NCI-H2171 treated with DMSO at 0.1 percent for 48 hours (cell line): ENCODE results near the gene NFE2L2.
A peak's percentile ranks its signal among the peaks of the same experiment; 100 is the strongest.
"Not testable (repeated sequence)": the region's sequence is repeated elsewhere in the genome, so short reads cannot be mapped to it uniquely, and the experiment has no call there.

Source experiments
- DNase-seq: peaks from one replicate; lab custom pipeline; 2025; lab: John Stamatoyannopoulos, UW

NFE2L2 gene

GRCh38 chr2:177264693-177265587, at the start of gene NFE2L2:
NFE2L2 (minus strand) TSS chr2:177264727; CDS start chr2:177264576, 151 bp downstream.
- peak; percentile 89 for DNase-seq

DNA sequence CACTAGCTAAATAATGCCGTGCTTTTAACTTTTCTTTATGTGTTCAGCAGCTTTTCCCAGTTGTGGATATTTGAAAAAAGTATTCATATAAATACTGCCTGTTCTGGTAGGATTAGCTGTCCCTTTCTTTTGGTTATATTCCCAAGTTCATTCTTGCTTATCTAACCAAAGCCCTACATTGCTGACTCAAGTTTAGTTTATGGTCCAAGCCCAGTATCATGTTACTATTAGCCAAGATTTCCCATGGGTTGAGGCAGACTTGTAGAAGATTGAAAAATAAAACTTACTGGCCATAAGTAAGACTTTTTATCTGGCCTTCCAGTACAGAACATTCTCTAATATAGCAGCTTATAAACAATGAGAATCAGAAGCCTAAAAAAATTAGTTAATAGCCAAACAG, 49.7 kb upstream of the NFE2L2 start:
- no peak for DNase-seq

- DNase-seq = no peak
Observed at GRCh38 chr2:177313162-177313781, 48.7 kb upstream of the NFE2L2 start.

- DNase-seq = no peak
Observed at GRCh38 chr2:177312562-177312961, 48.0 kb upstream of the NFE2L2 start.

- DNase-seq = not testable (repeated sequence)
Observed at GRCh38 chr2:177309672-177310309, 45.3 kb upstream of the NFE2L2 start.

DNA sequence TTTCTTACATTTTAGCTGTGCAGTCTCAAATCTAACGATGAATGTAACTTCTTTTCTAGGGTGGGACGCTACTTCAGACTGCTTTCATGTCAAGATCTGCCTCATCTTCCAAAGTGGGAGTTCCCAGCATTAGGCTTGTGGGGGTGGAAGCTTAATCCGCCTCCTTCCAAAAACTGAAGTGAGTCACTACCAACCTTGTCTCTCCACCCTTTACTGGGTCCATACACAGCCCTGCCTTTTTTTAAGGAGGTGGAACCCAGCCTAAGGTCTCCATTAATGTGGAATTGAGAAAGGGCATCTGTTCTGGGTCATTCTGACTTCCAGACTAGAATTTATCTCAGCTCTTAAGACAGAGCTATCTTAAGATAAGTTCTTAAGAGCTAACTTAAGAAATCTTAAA, 42.0 kb upstream of the NFE2L2 start:
- DNase-seq = no peak

DNA sequence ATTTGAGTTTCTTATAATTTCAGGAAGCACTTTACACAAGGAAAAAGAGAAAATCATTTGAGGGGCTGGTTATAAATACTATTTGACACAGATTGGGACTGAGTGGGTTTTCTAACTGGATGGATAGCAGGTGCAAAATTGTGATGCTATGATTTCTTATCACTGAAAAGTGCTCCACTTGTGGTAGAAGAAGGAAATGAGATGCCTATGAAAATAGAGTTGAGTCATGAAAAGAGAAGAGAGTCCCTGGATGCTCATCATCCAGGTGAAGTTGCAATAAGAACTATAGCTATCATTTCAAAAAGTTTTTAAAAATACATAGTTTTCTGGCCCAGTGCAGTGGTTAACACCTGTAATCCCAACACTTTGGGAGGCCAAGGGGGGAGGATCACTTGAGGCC, 39.4 kb upstream of the NFE2L2 start:
- DNase-seq = no peak

DNA sequence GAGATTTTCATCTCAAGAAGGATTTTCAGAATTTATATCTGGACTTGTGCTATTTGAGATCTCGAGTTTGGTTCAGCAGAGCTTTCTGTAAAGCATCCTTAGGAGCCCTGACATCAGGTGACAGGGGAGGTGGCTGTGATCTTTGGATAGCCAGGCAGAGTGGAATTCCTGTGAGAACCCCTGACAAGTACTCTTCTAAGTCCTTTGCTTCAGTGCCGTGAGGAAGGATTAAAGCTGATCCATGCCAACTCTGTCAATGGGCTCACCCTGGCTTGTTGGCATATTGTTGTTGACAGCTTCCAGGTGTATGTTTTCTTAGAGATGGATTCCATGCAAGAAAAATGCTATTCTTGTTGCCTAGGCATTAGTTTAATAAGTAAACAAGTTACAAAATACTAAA, 38.0 kb upstream of the NFE2L2 start:
- DNase-seq = no peak

DNA sequence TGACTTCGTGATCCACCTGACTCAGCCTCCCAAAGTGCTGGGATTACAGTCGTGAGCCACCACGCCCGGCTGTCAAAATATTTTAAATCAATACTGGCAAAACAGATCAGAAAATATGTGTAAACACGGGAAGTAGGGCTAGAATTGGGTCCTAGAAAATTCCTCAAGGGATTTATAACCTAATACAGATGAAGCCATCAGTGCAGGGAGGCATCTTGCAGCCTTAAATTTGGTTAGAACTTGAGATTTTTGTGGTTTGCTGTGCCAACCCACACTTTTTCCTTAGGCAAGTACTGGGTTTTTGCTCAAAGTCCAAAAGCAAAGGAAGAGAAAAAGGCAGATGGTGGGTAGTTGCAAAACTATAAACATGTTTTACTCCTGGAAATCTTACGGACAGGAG, 33.7 kb upstream of the NFE2L2 start:
- DNase-seq = no peak

DNA sequence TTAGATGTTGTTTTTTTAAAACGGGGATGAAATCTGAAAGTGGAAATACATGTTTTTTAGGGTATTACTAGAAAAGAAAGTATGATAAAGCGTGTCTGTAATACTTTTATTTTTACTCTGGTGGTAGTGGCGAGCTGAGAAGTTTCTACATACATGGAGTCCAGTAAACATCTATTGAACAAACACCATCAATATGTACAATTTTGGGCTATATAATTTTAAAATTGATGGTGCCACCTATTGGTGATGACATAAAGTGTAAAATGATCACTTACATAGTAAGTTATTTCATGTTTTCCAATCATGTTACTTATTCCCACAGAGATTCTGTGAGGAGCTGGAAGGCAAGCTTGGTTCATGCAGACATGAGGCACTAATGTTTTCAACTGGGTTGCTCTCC, 31.5 kb upstream of the NFE2L2 start:
- DNase-seq = peak; percentile 3

DNA sequence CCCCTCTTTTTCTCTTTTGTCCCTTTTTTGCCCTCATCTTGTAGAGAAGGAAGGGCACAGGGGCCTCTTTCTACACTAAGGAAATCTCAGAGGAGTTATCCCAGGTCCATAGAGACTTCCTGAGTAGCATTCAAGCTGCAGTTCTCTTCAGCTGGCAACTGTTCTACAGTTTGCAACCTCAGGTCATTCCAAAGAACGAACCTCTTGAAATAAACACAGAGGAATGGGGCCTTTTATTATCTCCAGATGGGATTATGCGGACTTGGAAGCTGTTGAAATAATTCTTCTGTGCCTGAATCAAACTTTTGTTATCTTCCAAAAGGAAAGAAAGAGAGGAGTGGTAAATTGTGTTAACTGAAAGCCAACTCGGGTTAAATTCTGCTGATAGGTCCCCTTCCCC, 31.0 kb upstream of the NFE2L2 start:
- peak; percentile 4 for DNase-seq

GRCh38 chr2:177291701-177292100, 27.2 kb upstream of the NFE2L2 start:
- DNase-seq = no peak

- DNase-seq = no peak
Observed at GRCh38 chr2:177289824-177290628, 25.5 kb upstream of the NFE2L2 start.

DNA sequence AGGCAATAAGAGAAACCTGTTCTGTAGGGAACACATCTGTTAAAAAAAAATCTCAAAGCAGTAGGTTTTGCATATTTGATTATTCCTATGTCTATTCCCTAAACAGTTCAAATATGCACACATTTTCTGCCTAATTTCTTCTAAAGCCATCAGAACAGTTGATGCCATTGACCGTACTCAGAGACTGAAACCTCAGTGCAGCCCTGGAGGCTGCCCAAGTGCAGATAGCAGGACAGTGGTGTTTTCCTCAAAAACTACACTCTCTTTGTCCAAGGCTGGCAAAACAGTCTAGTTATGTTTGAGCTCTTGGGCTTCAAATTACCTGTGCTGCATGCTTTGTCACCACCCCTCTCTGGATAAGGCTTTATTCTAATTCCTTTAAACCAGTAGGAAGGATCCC, 23.3 kb upstream of the NFE2L2 start:
- DNase-seq = no peak

GRCh38 chr2:177285892-177286715, 21.6 kb upstream of the NFE2L2 start:
- no peak for DNase-seq

DNA sequence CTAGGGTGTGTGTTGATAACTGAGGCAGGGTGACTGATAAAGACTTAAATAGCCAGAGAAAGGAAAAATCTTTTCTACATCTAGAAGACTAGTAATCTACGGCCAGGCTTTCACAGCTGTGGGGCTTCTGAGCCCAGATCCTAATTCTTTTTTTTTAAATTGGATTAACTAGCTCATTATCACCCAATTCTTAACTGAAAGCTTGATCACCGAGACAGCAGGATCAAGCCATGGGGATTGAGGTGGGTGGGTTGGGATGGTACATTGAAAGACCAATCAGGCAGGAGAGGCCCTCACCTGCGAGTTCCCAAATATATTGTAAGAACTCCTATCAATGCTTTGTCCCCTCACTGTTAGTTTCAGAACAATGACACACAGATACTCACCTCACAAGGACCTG, 20.0 kb upstream of the NFE2L2 start:
- no peak for DNase-seq

DNA sequence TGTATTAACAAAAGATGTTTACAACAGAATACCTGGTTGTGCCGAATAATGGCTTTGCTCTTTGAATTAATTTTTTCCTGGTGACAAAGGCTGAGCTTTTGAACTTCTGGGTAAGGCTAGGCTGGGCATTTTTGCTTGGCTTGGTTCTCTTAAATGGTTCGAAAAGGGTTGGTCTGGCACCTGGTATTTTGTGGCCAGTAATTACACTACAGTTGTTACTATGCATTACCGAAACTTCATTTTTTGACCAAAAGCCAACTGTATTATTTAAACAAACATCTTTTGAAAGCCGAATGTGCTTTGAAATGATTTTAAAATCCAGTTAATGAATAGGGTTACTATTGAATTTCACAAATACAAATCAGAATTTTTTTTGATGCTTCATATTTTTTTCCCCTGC, 19.4 kb upstream of the NFE2L2 start:
- no peak for DNase-seq

GRCh38 chr2:177282787-177283572, 18.5 kb upstream of the NFE2L2 start:
- no peak for DNase-seq

DNA sequence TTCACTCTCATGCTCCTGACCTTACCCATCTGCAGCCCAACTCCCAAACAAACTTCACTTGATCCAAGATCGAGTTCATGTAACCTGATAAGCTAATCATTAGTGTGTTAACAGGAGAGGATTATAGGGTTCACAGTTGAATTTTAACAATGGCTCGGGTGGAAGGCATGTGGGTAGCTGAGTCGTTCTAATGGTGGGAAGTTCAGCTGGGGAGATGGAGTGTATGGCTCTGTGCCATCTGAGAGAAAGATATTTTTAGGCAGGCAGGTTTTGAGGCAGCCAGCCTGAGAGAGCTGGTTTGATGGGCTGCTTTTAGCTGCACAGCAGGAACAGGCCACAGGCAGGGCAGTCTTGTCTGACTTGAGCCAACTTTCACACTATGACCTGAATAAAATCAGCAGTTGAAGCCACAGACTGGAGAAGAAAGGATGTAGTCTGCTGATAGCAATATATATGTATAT, 17.7 kb upstream of the NFE2L2 start:
- peak; percentile 41 for DNase-seq
